Neural progenitor cell (in vitro differentiated cells): ENCODE data around the gene KRT37. TPM values are rescaled to one million over a fixed set of nuclear protein-coding genes. Genes with fewer than 3 reads are reported as not detected.

ENCODE experiments used
- DNase-seq: peaks from one replicate; pipeline ENCODE4 v3.0.0-alpha.2; 2016; ENCODE audit warnings: low spot score
- H2AFZ ChIP-seq: fragments of 200-600 bp; sonication (generic); replicated peaks from 2 replicates; pipeline ENCODE4 v1.6.1; 2016; ENCODE audit warnings: antibody characterized with exemption
- H3F3A ChIP-seq: fragments of 200-600 bp; sonication (generic); 2 replicates; pipeline ENCODE4 v1.6.1; 2016; ENCODE audit warnings: antibody characterized with exemption, low read depth
- H3K27ac ChIP-seq: fragments of 200-600 bp; sonication (generic); 2 replicates; pipeline ENCODE4 v1.5.1; 2016; ENCODE audit warnings: mild to moderate bottlenecking
- H3K27me3 ChIP-seq: fragments of 200-600 bp; sonication (generic); 2 replicates; pipeline ENCODE4 v1.6.1; 2016; ENCODE audit warnings: mild to moderate bottlenecking, moderate library complexity
- H3K36me3 ChIP-seq: fragments of 200-600 bp; sonication (generic); 2 replicates; pipeline ENCODE4 v1.5.1; 2016
- H3K4me1 ChIP-seq: fragments of 200-600 bp; sonication (generic); 2 replicates; pipeline ENCODE4 v1.6.1; 2016; ENCODE audit warnings: mixed run types
- H3K4me2 ChIP-seq: fragments of 200-600 bp; sonication (generic); 2 replicates; pipeline ENCODE4 v1.6.1; 2016
- H3K4me3 ChIP-seq: fragments of 200-600 bp; sonication (generic); 2 replicates; pipeline ENCODE4 v1.5.1; 2016
- H3K79me2 ChIP-seq: fragments of 200-600 bp; sonication (generic); 2 replicates; pipeline ENCODE4 v1.6.1; 2016; ENCODE audit warnings: low read depth
- H3K9ac ChIP-seq: fragments of 200-600 bp; sonication (generic); 2 replicates; pipeline ENCODE4 v1.6.1; 2016
- H3K9me3 ChIP-seq: fragments of 200-600 bp; sonication (generic); 2 replicates; pipeline ENCODE4 v1.5.1; 2016; ENCODE audit warnings: low read depth
- H4K20me1 ChIP-seq: fragments of 200-600 bp; sonication (generic); 2 replicates; pipeline ENCODE4 v1.6.1; 2016; ENCODE audit warnings: low read depth
- H3K27ac Mint-ChIP-seq: 3 replicates; pipeline ENCODE4 v1.8.0; 2021; ENCODE audit warnings: mixed read lengths
- H3K27me3 Mint-ChIP-seq: 2 replicates; pipeline ENCODE4 v1.8.0; 2022; ENCODE audit warnings: low read depth, mild to moderate bottlenecking, inconsistent platforms, moderate library complexity, mixed read lengths; ENCODE audit not compliant: insufficient read depth
- H3K36me3 Mint-ChIP-seq: 3 replicates; pipeline ENCODE4 v1.8.0; 2021; ENCODE audit warnings: mixed read lengths
- H3K4me1 Mint-ChIP-seq: 3 replicates; pipeline ENCODE4 v1.8.0; 2021; ENCODE audit warnings: mixed read lengths
- H3K4me3 Mint-ChIP-seq: 3 replicates; pipeline ENCODE4 v1.8.0; 2021; ENCODE audit warnings: mild to moderate bottlenecking, moderate library complexity, mixed read lengths
- H3K9me3 Mint-ChIP-seq: 3 replicates; pipeline ENCODE4 v1.8.0; 2020; ENCODE audit warnings: mixed read lengths
- CTCF ChIP-seq: fragments of 200-600 bp; sonication (generic); IDR thresholded peaks from 2 replicates; pipeline ENCODE4 v1.5.1; 2017; ENCODE audit warnings: antibody characterized with exemption, mild to moderate bottlenecking
- EZH2 ChIP-seq: fragments of 200-600 bp; sonication (generic); IDR thresholded peaks from 2 replicates; pipeline ENCODE4 v1.6.1; 2017; ENCODE audit warnings: antibody characterized with exemption, mild to moderate bottlenecking, moderate library complexity
- EZH2phosphoT487 ChIP-seq: fragments of 200-600 bp; sonication (generic); IDR thresholded peaks from 2 replicates; pipeline ENCODE4 v1.6.1; 2017; ENCODE audit warnings: antibody characterized with exemption
- total RNA-seq: library from RNA; depleted of rRNA; stranded (reverse); fragments of >200 nt; gene quantifications from 2 replicates; pipeline ENCODE4 v1.2.3, GENCODE V29; 2015; ENCODE audit warnings: low replicate concordance

Gene KRT37
- total RNA-seq, 1 donor from 2014 or later: not detected

GRCh38 chr17:41420134-41420533 lies 4.3 kb downstream of the KRT37 start:
- H3K27me3 ChIP-seq: no peaks in the 10 kb centered on the region
- H3K4me1 ChIP-seq: no peaks in the 10 kb centered on the region
- H3K9me3 ChIP-seq: no peaks in the 10 kb centered on the region
- H3K4me3 ChIP-seq: no peak overlapping the region
- H3K36me3 Mint-ChIP-seq: no peaks in the 10 kb centered on the region
- no peak overlapping the region for H3K9ac ChIP-seq
- no peak overlapping the region for H2AFZ ChIP-seq
- no peaks in the 10 kb centered on the region for H3K79me2 ChIP-seq
- no peaks in the 10 kb centered on the region for H3K4me1 Mint-ChIP-seq
- no peak overlapping the region for H3K27ac Mint-ChIP-seq
- no peaks in the 10 kb centered on the region for H3K36me3 ChIP-seq
- no peaks in the 10 kb centered on the region for H3K9me3 Mint-ChIP-seq
- no peaks in the 10 kb centered on the region for H3F3A ChIP-seq
- TF ChIP-seq EZH2 (no peak), EZH2phosphoT487 (no peak), CTCF (no peak)
- H3K4me3 Mint-ChIP-seq: no peak overlapping the region
- no peaks in the 10 kb centered on the region for H4K20me1 ChIP-seq
- H3K27ac ChIP-seq: no peak overlapping the region
- DNase-seq: no peak
- no peak overlapping the region for H3K4me2 ChIP-seq
- peaks cover 4% of the 10 kb centered on the region for H3K27me3 Mint-ChIP-seq

- H3K79me2 ChIP-seq: no peaks in the 10 kb centered on the region
- Mint-ChIP-seq H3K4me1 (no peaks in the 10 kb centered on the region), H3K4me3 (no peak overlapping the region), H3K36me3 (no peaks in the 10 kb centered on the region), H3K27ac (no peak overlapping the region), H3K9me3 (no peaks in the 10 kb centered on the region), H3K27me3 (peaks cover 4% of the 10 kb centered on the region)
- no peak overlapping the region for H3K27ac ChIP-seq
- no peaks in the 10 kb centered on the region for H3K4me1 ChIP-seq
- no peak overlapping the region for H3K9ac ChIP-seq
- no peaks in the 10 kb centered on the region for H3K27me3 ChIP-seq
- H2AFZ ChIP-seq: no peak overlapping the region
- H3K36me3 ChIP-seq: no peaks in the 10 kb centered on the region
- no peak for TF ChIP-seq EZH2
- TF ChIP-seq CTCF: no peak
- TF ChIP-seq EZH2phosphoT487: no peak
- H3K4me3 ChIP-seq: no peak overlapping the region
- DNase-seq: no peak
- no peaks in the 10 kb centered on the region for H3F3A ChIP-seq
- no peak overlapping the region for H3K4me2 ChIP-seq
- H4K20me1 ChIP-seq: no peaks in the 10 kb centered on the region
- no peaks in the 10 kb centered on the region for H3K9me3 ChIP-seq
Observed at GRCh38 chr17:41419716-41420115, 4.7 kb downstream of the KRT37 start.

GRCh38 chr17:41418116-41418860 lies 6.1 kb downstream of the KRT37 start:
- Histone ChIP-seq H3K9ac (no peak overlapping the region), H3F3A (no peaks in the 10 kb centered on the region), H3K79me2 (no peaks in the 10 kb centered on the region), H3K4me1 (no peaks in the 10 kb centered on the region), H3K36me3 (no peaks in the 10 kb centered on the region), H3K4me3 (no peak overlapping the region), H4K20me1 (no peaks in the 10 kb centered on the region), H2AFZ (no peak overlapping the region), H3K27me3 (no peaks in the 10 kb centered on the region), H3K4me2 (no peak overlapping the region), H3K9me3 (no peaks in the 10 kb centered on the region), H3K27ac (no peak overlapping the region)
- Mint-ChIP-seq H3K36me3 (no peaks in the 10 kb centered on the region), H3K4me3 (no peak overlapping the region), H3K4me1 (no peaks in the 10 kb centered on the region), H3K27me3 (peaks cover 2% of the 10 kb centered on the region), H3K9me3 (no peaks in the 10 kb centered on the region), H3K27ac (no peak overlapping the region)
- TF ChIP-seq CTCF: no peak
- no peak for TF ChIP-seq EZH2
- no peak for TF ChIP-seq EZH2phosphoT487
- no peak for DNase-seq
